GM18868 (cell line): ENCODE results near the gene TRANK1.

Experiments
- ATAC-seq: cut with Tn5 transposase; IDR thresholded peaks from one replicate; pipeline ENCODE4 v1.9.1; 2021; ENCODE audit warnings: mild to moderate bottlenecking, moderate library complexity; ENCODE audit not compliant: unreplicated experiment

TRANK1 gene

GRCh38 chr3:36813305-36813704 lies 131.5 kb downstream of the TRANK1 start:
- no peak for ATAC-seq

- no peak for ATAC-seq
Measured at GRCh38 chr3:36812240-36812639, 132.6 kb downstream of the TRANK1 start.

DNA sequence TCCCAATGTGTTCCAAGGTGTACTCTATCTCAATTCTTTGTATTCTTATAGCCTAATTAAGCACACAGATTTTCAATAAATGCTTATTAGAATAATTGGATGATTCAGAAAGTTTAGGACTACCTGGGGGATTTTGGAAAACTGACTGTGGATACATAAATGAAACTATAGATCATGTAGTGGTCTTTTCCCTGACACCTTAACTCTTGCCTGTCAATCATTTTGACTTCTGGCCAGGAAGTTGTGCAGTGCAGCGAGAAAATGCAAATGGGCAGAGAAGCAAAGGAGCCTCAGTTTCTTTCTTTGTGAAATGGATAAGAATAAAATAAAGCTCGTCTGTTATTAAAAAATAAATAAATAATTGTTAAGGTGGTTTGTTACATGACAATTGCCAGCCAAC lies 133.1 kb downstream of the TRANK1 start:
- no peak for ATAC-seq

- no peak for ATAC-seq
Measured at GRCh38 chr3:36804295-36805055, 140.4 kb downstream of the TRANK1 start.

DNA sequence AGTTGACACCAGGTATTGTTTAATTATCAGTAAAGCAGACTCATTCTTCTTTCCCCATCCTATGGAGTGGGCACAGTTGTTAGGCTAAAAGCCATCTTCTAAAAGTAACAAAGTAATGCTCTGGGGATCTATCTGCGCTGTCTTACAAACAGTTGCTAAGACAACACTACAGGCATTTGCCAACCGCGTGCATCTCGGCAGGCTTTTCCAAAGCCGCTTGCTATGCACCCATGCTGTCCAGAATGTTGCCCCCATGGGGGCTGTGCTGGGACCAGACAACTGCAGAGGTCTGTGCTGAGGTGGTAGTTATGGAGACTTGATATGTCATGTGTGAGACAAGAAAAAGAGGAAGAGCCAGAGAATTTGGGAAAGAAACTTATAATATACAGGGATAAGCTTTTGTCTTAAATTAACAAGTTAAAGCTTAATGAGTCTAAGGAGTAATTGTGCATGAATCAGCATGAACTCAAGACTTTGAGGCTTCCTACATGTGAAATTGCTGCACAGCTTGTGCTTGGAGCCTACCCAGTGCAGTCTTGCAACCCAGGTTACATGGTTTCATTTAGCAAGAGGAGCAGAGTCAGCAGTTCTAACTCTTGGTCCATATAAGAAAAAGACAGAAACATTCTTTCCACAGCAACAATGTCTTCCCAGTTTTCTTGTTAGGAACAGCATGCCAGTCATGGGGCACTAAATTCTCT lies 141.6 kb downstream of the TRANK1 start:
- no peak for ATAC-seq

DNA sequence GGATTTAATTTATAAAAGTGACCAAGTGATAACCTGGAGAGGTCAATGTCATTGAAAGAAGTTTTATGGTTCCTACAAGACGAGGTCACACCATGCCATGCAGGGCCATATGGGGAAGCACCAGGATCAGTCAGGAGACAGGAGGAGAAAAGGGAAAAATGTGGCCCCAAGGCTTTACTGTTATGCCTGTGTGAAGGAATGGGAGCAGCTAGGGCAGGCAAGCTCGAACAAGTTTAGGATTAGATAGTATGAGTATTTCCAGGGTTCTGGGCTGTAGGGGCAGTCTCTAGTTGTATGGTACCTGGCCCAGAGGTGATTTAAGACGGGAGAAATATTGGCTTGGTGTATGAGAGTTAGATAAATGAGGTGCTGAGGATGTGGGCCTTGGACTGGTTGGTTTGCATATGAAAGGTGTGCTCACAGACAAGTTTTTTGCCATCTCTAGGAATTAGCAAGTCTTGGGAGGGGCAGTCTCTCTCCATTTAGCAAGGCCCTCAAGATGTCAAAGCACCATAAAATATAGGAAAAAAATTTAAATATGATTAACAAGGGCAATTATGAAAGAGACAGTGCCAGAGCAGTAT lies 144.2 kb downstream of the TRANK1 start:
- no peak for ATAC-seq

GRCh38 chr3:36796881-36797280 lies 148.0 kb downstream of the TRANK1 start:
- no peak for ATAC-seq

- ATAC-seq, result no peak
Measured at GRCh38 chr3:36796161-36796560, 148.7 kb downstream of the TRANK1 start.

- no peak for ATAC-seq
Measured at GRCh38 chr3:36795622-36796021, 149.2 kb downstream of the TRANK1 start.

GRCh38 chr3:36792342-36792741 lies 152.5 kb downstream of the TRANK1 start:
- ATAC-seq, result peak; percentile 71

DNA sequence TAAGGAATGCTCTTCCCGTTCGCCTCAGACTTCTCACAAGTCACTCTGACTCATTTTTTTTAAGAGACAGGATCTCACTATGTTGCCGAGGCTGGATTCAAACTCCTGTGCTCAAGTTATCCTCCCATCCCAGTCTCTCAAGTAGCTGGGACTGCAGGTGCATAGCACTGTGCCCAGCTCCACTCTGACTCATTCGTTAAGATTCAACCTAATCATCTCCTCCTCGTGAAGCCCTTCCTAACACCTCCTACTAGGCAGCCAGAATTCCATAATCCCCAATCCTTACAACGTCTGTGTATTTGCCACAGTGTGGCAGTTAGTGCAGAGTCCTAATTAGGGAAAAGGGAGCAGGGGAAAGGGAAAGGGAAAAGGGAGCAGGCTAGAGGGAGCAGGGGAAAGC lies 154.1 kb downstream of the TRANK1 start:
- ATAC-seq, result no peak

DNA sequence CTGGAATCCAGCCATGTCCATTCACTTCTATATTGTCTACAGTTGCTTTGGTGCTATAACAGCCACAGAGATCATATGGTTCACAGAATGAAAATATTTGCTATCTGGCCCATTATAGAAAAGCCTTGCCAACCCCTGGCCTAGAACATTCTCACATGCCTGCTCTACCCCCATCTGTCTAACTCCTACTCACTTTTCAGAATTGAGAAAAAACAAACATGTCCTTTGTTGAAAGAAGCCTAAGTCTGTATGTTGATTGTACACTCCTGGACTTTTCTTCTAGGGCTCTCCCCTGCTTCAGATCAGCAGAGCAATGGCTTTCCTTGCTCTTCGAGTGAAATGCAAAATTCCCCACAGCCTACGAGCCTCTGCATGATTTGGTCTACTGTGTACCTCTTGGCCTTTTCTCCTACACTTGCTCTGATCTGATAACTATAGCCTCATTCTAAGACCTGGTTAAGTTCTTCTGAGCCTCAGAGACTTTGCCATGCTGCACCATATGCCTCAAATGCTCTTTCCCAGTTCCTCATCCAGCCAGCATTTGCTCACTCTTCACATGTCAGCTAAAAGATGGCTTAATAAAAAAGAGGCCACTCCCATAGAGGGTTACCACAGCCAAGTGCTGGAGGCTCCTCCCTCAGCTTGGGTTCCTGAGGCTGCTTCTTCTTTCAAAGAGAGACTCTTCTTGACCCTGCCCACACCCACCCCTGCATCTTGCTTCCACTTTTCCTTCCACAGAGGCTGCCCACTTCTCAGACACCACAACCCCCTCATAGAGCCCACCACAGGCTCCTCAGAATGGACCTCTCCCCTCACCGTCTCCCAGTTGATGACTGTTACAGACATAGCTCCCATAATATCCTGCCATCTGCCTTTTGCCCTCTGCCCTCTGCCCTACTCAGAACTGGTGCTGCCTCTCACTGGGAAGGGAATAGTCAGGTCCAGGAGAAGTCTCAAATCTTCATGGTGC lies 157.6 kb downstream of the TRANK1 start:
- peak; percentile 65 for ATAC-seq

- no peak for ATAC-seq
Measured at GRCh38 chr3:36784138-36784635, 160.7 kb downstream of the TRANK1 start.

GRCh38 chr3:36777424-36778218 lies 167.2 kb downstream of the TRANK1 start:
- ATAC-seq, result peak; percentile 73
